ENCODE data around the gene ERO1B. TPM values are rescaled to one million over a fixed set of nuclear protein-coding genes. Genes with fewer than 3 reads are reported as not detected.

The ERO1B gene
- total RNA-seq, 1 donor from 2014 or later, result 1.0 TPM

GRCh38 chr1:236209185-236209584 is 72.6 kb downstream of the ERO1B start:
- Mint-ChIP-seq H3K27ac (ENCODE audit: unreplicated experiment) (no peak overlapping the region), H3K4me3 (no peak overlapping the region), H3K27me3 (ENCODE audit: low read depth) (no peaks in the 10 kb centered on the region), H3K4me1 (peaks cover 24% of the 10 kb centered on the region), H3K9me3 (no peaks in the 10 kb centered on the region), H3K36me3 (ENCODE audit: low read depth) (peaks cover 10% of the 10 kb centered on the region)
- TF ChIP-seq CTCF (conservative IDR thresholded peaks at IDR 0.05), result no peak
- no peak for DNase-seq (ENCODE audit: low read depth, low spot score)

DNA sequence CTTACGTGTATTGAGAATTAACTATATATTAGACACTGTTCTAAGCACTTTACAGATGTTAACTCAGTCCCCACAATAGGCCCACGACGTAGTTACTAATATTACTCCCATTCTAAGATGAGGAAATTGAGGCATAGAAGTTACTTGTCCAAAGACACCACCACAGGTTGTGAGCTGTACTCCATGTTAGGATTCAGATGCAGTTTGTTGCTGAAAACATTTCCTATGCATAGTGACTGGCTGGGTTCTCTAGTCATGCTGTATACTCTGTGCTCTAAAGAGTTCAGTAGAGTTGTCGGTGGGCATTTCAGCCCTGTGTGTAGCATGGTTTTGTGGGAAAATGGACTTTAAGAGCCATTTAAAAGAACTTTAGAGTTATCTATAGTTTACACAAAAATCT is 74.2 kb downstream of the ERO1B start:
- no peak for DNase-seq (ENCODE audit: low read depth, low spot score)
- Mint-ChIP-seq H3K27me3 (ENCODE audit: low read depth) (no peaks in the 10 kb centered on the region), H3K27ac (ENCODE audit: unreplicated experiment) (no peak overlapping the region), H3K36me3 (ENCODE audit: low read depth) (peaks cover 24% of the 10 kb centered on the region), H3K4me3 (no peak overlapping the region), H3K4me1 (peaks cover 26% of the 10 kb centered on the region), H3K9me3 (peaks cover 4% of the 10 kb centered on the region)
- no peak for TF ChIP-seq CTCF (conservative IDR thresholded peaks at IDR 0.05)

DNA sequence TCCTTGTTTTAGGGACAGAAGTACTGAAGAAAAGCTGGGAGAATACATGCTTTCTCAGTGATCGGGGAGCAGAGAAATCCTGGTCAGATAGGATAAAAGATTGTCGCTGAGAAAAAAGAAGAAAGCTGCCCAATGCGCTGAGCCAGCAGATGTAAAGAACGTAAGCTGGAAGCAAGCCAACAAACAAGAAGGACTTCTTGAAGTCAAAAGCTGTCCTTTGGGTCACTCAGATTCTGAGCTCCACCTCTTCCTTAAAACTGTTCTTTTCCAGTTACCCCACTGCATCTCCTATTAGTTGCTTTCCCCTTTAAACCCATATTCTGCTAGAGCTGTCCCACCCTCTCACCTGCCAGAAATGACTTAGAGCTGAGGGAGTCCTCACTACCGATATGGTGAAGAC is 74.6 kb downstream of the ERO1B start:
- no peaks in the 10 kb centered on the region for H3K27me3 Mint-ChIP-seq (ENCODE audit: low read depth)
- H3K4me3 Mint-ChIP-seq, result no peak overlapping the region
- H3K27ac Mint-ChIP-seq (ENCODE audit: unreplicated experiment), result no peak overlapping the region
- H3K4me1 Mint-ChIP-seq, result peaks cover 26% of the 10 kb centered on the region
- TF ChIP-seq CTCF (conservative IDR thresholded peaks at IDR 0.05), result no peak
- DNase-seq (ENCODE audit: low read depth, low spot score), result no peak
- peaks cover 28% of the 10 kb centered on the region for H3K36me3 Mint-ChIP-seq (ENCODE audit: low read depth)
- H3K9me3 Mint-ChIP-seq, result peaks cover 4% of the 10 kb centered on the region

DNA sequence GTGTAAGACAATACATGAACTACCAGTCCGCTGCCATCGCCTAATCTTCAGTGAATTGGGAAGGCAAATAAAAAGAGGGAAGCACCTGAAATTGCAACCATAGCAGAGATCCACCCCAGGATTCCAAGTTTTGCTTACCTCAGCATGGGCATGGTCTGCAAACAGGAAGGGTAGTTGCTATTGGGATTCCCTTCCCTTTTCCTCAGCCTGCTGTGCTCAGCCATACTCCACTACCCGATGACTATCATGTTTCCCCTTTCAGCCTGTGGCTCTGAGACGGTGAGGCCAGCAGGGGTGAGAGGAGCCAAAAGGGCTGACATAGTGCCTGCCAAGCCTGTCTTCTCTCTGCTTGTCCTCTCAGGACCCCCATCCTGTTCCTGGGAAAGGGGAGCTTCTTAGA is 75.2 kb downstream of the ERO1B start:
- no peak overlapping the region for H3K27ac Mint-ChIP-seq (ENCODE audit: unreplicated experiment)
- H3K27me3 Mint-ChIP-seq (ENCODE audit: low read depth), result no peaks in the 10 kb centered on the region
- peaks cover 34% of the 10 kb centered on the region for H3K36me3 Mint-ChIP-seq (ENCODE audit: low read depth)
- TF ChIP-seq CTCF (conservative IDR thresholded peaks at IDR 0.05), result no peak
- H3K4me1 Mint-ChIP-seq, result peaks cover 26% of the 10 kb centered on the region
- DNase-seq (ENCODE audit: low read depth, low spot score), result no peak
- H3K4me3 Mint-ChIP-seq, result no peak overlapping the region
- peaks cover 7% of the 10 kb centered on the region for H3K9me3 Mint-ChIP-seq

- no peak for TF ChIP-seq CTCF (conservative IDR thresholded peaks at IDR 0.05)
- Mint-ChIP-seq H3K27me3 (ENCODE audit: low read depth) (no peaks in the 10 kb centered on the region), H3K9me3 (peaks cover 19% of the 10 kb centered on the region), H3K4me3 (no peak overlapping the region), H3K27ac (ENCODE audit: unreplicated experiment) (no peak overlapping the region), H3K4me1 (peaks cover 26% of the 10 kb centered on the region), H3K36me3 (ENCODE audit: low read depth) (peaks cover 49% of the 10 kb centered on the region)
- DNase-seq (ENCODE audit: low read depth, low spot score), result no peak
These were observed 77.1 kb downstream of the ERO1B start for GRCh38 chr1:236204656-236205055.

DNA sequence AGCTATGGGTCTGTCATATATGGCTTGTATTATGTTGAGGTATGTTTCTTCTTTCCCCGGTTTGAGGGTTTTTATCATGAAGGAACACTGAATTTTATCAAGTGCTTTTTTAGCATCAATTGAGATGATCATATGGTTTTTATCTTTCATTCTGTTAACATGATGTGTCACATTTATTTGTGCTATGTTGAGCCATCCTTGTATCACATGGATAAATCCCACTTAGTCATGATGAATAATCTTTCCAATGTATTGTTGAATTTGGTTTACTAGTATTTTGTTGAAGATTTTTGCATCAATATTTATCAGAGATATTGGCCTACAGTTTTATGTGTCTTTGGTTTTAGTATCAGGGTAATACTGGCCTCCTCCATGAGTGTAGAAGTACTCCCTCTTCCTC is 77.7 kb downstream of the ERO1B start:
- H3K36me3 Mint-ChIP-seq (ENCODE audit: low read depth), result peaks cover 53% of the 10 kb centered on the region
- no peak overlapping the region for H3K27ac Mint-ChIP-seq (ENCODE audit: unreplicated experiment)
- H3K27me3 Mint-ChIP-seq (ENCODE audit: low read depth), result no peaks in the 10 kb centered on the region
- peaks cover 19% of the 10 kb centered on the region for H3K9me3 Mint-ChIP-seq
- peaks cover 26% of the 10 kb centered on the region for H3K4me1 Mint-ChIP-seq
- TF ChIP-seq CTCF (conservative IDR thresholded peaks at IDR 0.05), result no peak
- peak overlapping the region; percentile 21 for H3K4me3 Mint-ChIP-seq
- no peak for DNase-seq (ENCODE audit: low read depth, low spot score)
